ENCODE data around the gene SLCO4A1.

DNA sequence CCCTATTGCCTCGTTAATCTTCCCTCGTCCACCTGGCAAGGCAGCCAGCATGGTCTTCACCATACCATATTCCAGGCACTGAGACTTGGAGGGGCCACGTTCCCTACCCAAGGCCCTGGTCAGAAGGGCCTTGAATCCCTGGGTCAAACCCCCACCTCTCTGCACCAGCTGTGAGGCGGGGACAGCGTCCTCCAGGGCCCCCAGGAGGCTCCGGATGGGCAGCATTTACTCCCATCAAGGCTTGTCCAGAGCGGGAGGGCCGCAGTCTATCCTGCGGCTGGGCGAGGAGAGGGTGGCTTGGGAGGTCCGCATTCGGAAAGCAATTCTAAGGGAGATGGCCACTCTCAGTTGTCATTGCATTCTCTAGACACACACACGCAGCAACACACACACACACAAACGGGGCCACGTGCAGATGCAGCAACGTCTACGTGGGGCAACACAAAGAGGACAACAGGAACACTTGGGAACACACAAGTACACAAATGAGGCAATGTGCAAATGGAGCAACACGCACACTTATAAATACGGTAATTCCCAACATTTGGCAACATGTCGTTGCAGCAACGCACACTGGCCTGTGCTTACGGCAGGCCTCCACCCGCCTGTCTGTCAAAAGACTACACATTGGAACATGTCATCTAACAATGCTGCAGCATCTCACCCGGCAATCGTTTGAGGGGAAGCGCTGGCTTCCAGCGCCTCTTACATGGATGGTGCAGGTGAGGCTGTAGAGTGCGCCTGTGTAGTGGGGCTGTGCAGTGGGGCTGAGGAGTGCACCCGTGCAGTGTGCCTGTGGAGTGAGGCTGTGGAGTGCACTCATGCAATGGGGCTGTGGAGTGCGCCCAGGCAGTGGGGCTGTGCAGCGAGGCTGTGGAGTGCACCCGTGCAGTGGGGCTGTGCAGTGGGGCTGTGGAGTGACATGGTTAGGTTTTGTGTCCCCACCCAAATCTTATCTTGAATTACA lies 53.4 kb downstream of the SLCO4A1 start:
- TF ChIP-seq, protein P1, sequence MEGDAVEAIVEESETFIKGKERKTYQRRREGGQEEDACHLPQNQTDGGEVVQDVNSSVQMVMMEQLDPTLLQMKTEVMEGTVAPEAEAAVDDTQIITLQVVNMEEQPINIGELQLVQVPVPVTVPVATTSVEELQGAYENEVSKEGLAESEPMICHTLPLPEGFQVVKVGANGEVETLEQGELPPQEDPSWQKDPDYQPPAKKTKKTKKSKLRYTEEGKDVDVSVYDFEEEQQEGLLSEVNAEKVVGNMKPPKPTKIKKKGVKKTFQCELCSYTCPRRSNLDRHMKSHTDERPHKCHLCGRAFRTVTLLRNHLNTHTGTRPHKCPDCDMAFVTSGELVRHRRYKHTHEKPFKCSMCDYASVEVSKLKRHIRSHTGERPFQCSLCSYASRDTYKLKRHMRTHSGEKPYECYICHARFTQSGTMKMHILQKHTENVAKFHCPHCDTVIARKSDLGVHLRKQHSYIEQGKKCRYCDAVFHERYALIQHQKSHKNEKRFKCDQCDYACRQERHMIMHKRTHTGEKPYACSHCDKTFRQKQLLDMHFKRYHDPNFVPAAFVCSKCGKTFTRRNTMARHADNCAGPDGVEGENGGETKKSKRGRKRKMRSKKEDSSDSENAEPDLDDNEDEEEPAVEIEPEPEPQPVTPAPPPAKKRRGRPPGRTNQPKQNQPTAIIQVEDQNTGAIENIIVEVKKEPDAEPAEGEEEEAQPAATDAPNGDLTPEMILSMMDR (conservative IDR thresholded peaks at IDR 0.05 in 1 of 2, IDR thresholded peaks at IDR 0.05 in 1 of 2; ENCODE audit: low read depth in 1 of 2, low read length in 2 of 2) = no peak
- TF ChIP-seq EZH2 (IDR thresholded peaks at IDR 0.05; ENCODE audit: low read length, missing control alignments) = no peak

Measured in fibroblast of lung (primary cell).